H1 (cell line): ENCODE results near the gene RGS16. TPM values are rescaled to one million over a fixed set of nuclear protein-coding genes. Genes with fewer than 3 reads are reported as not detected.

Source experiments
- CTCF ChIA-PET: fragments of 300-600 bp; sonication (Branson Sonifier 250); formaldehyde crosslinking; loops from one replicate; lab custom pipeline; 2021; ENCODE audit not compliant: partially characterized antibody; lab: Charles Lee
- POLR2A ChIA-PET: fragments of 300-600 bp; sonication (Branson Sonifier 250); formaldehyde crosslinking; loops from one replicate; lab custom pipeline; 2021; ENCODE audit warnings: inconsistent platforms; ENCODE audit not compliant: partially characterized antibody; lab: Charles Lee
- DNase-seq, 2 experiments: peaks; one replicate each; pipeline versions ENCODE4 v3.0.0 to v3.0.0-alpha.2; 2010 to 2022; ENCODE audit warnings: low spot score in 2 of 2, low read depth in 1 of 2, mixed read lengths in 1 of 2
- FAIRE-seq: peaks from 2 replicates; lab custom pipeline; 2011; peaks lifted over from hg19 to GRCh38; lab: Jason Lieb, UNC
- H2AFZ ChIP-seq: 2 replicates; pipeline ENCODE4 v1.8.1; 2012; ENCODE audit warnings: low read length, inconsistent platforms
- H2AK5ac ChIP-seq: 2 replicates; pipeline ENCODE4 v1.6.1; 2013; ENCODE audit warnings: low read depth, low read length
- H2BK120ac ChIP-seq: replicated peaks from 2 replicates; pipeline ENCODE3; 2013; ENCODE audit warnings: low read depth, low read length, inconsistent platforms
- H2BK12ac ChIP-seq: 2 replicates; pipeline ENCODE4 v1.6.1; 2013; ENCODE audit warnings: low read depth, low read length
- H2BK15ac ChIP-seq: 2 replicates; pipeline ENCODE4 v1.6.1; 2013; ENCODE audit warnings: low read length
- H2BK20ac ChIP-seq: 2 replicates; pipeline ENCODE4 v1.6.1; 2013; ENCODE audit warnings: low read length
- H2BK5ac ChIP-seq: 2 replicates; pipeline ENCODE4 v1.6.1; 2013; ENCODE audit warnings: low read depth, low read length
- H3K14ac ChIP-seq: 2 replicates; pipeline ENCODE4 v1.6.1; 2013; ENCODE audit warnings: inconsistent platforms; ENCODE audit not compliant: insufficient read length
- H3K18ac ChIP-seq: 2 replicates; pipeline ENCODE4 v1.6.1; 2013; ENCODE audit warnings: low read length; ENCODE audit errors: extremely low read depth
- H3K23ac ChIP-seq: 2 replicates; pipeline ENCODE4 v1.6.1; 2013; ENCODE audit warnings: inconsistent platforms; ENCODE audit not compliant: insufficient read length
- H3K23me2 ChIP-seq: 2 replicates; pipeline ENCODE4 v1.6.1; 2013; ENCODE audit warnings: low read depth, low read length
- H3K27ac ChIP-seq: 2 replicates; pipeline ENCODE4 v1.6.1; 2011; ENCODE audit warnings: low read depth, low read length, inconsistent platforms
- H3K27me3 ChIP-seq, 4 experiments: replicated peaks in 1 of 4; 1 replicate in 1 of 4; 2 replicates in 3 of 4; pipeline versions ENCODE4 v1.6.1 to v1.8.1; 2011 to 2013; ENCODE audit warnings: low read length in 3 of 4, mild to moderate bottlenecking in 3 of 4, inconsistent platforms in 2 of 4, mixed read lengths in 2 of 4, moderate library complexity in 1 of 4; ENCODE audit not compliant: control insufficient read depth in 3 of 4, insufficient read depth in 3 of 4; ENCODE audit errors: extremely low read depth in 1 of 4
- H3K36me3 ChIP-seq, 4 experiments: 2 replicates each; pipeline versions ENCODE4 v1.6.1 to v1.8.1; 2011 to 2013; ENCODE audit warnings: mild to moderate bottlenecking in 4 of 4, low read length in 3 of 4, moderate library complexity in 2 of 4, control low read depth in 1 of 4, inconsistent platforms in 1 of 4; ENCODE audit not compliant: insufficient read depth in 4 of 4, control insufficient read depth in 2 of 4
- H3K4ac ChIP-seq: replicated peaks from 2 replicates; pipeline ENCODE3; 2013; ENCODE audit warnings: low read length, low read depth, mixed read lengths, inconsistent platforms; ENCODE audit not compliant: insufficient read length
- H3K4me1 ChIP-seq, 4 experiments: replicated peaks in 1 of 4; 1 replicate in 1 of 4; 2 replicates in 3 of 4; pipeline versions ENCODE4 v1.6.1 to v1.8.1; 2011 to 2013; ENCODE audit warnings: low read length in 3 of 4, inconsistent platforms in 2 of 4, mixed read lengths in 1 of 4; ENCODE audit not compliant: insufficient read depth in 4 of 4, control insufficient read depth in 3 of 4
- H3K4me2 ChIP-seq, 2 experiments: 2 replicates each; pipeline versions ENCODE4 v1.6.1 to v1.8.1; 2011 to 2013; ENCODE audit warnings: low read depth in 2 of 2, low read length in 2 of 2, control low read depth in 1 of 2, inconsistent platforms in 1 of 2, mild to moderate bottlenecking in 1 of 2; ENCODE audit not compliant: insufficient read depth in 1 of 2
- H3K4me3 ChIP-seq, 4 experiments: fragments of 200-600, 300-600 bp in 1 of 4; sonication (generic), shearing (Covaris generic), sonication (Bioruptor Twin) in 1 of 4; 2 replicates each; pipeline versions ENCODE4 v1.5.1 to v1.8.1; 2011 to 2016; ENCODE audit warnings: low read length in 4 of 4, low read depth in 3 of 4, control low read depth in 2 of 4, inconsistent platforms in 2 of 4, mild to moderate bottlenecking in 2 of 4, mixed read lengths in 1 of 4, moderate library complexity in 1 of 4; ENCODE audit not compliant: insufficient read depth in 2 of 4; ENCODE audit errors: extremely low read depth in 1 of 4
- H3K56ac ChIP-seq: replicated peaks from 2 replicates; pipeline ENCODE3; 2013; ENCODE audit warnings: low read depth, mild to moderate bottlenecking, mixed read lengths, low read length, inconsistent platforms; ENCODE audit not compliant: insufficient read length
- H3K79me1 ChIP-seq: 2 replicates; pipeline ENCODE4 v1.6.1; 2013; ENCODE audit warnings: low read depth, low read length, control low read depth
- H3K79me2 ChIP-seq, 2 experiments: 2 replicates each; pipeline versions ENCODE4 v1.6.1 to v1.8.1; 2012 to 2013; ENCODE audit warnings: low read length in 2 of 2, mild to moderate bottlenecking in 2 of 2, inconsistent platforms in 1 of 2; ENCODE audit not compliant: insufficient read depth in 2 of 2, control insufficient read depth in 1 of 2
- H3K9ac ChIP-seq, 4 experiments: replicated peaks in 1 of 4; 1 replicate in 1 of 4; 2 replicates in 3 of 4; pipeline versions ENCODE4 v1.6.1 to v1.8.1; 2011 to 2013; ENCODE audit warnings: low read depth in 3 of 4, low read length in 3 of 4, control low read depth in 2 of 4, mild to moderate bottlenecking in 2 of 4, moderate library complexity in 2 of 4, inconsistent platforms in 1 of 4; ENCODE audit errors: extremely low read depth in 1 of 4
- H3K9me3 ChIP-seq, 2 experiments: 2 replicates each; pipeline versions ENCODE4 v1.6.1 to v1.8.1; 2012 to 2013; ENCODE audit warnings: mild to moderate bottlenecking in 2 of 2, moderate library complexity in 2 of 2, control low read depth in 1 of 2, inconsistent platforms in 1 of 2, low read depth in 1 of 2, low read length in 1 of 2, mixed read lengths in 1 of 2; ENCODE audit not compliant: insufficient read depth in 2 of 2
- H4K20me1 ChIP-seq, 2 experiments: replicated peaks in 1 of 2; 2 replicates each; pipeline versions ENCODE3 to v1.8.1; 2011 to 2013; ENCODE audit warnings: inconsistent platforms in 2 of 2, low read length in 2 of 2, mild to moderate bottlenecking in 1 of 2; ENCODE audit not compliant: insufficient read depth in 2 of 2, control insufficient read depth in 1 of 2
- H4K5ac ChIP-seq: 2 replicates; pipeline ENCODE4 v1.6.1; 2013; ENCODE audit warnings: low read length, low read depth, mixed read lengths, inconsistent platforms; ENCODE audit not compliant: insufficient read length
- H4K8ac ChIP-seq: 2 replicates; pipeline ENCODE4 v1.8.0; 2013; ENCODE audit warnings: mild to moderate bottlenecking, moderate library complexity, low read length, inconsistent platforms; ENCODE audit not compliant: insufficient read depth; ENCODE audit errors: extremely low read depth
- H4K91ac ChIP-seq: replicated peaks from 2 replicates; pipeline ENCODE3; 2013; ENCODE audit warnings: low read length, mixed read lengths, inconsistent platforms; ENCODE audit not compliant: insufficient read length
- EZH2 ChIP-seq: fragments of 200-600 bp; sonication (generic); IDR thresholded peaks from 2 replicates; pipeline ENCODE4 v1.7.1; 2012; ENCODE audit warnings: low read depth, mild to moderate bottlenecking, moderate library complexity, low read length, inconsistent platforms; ENCODE audit not compliant: severe bottlenecking
- WGBS, 2 experiments: shearing (Covaris generic) in 1 of 2; methylation state at CpG; one replicate each; pipeline versions ENCODE4 v1.1.6 to v1.1.7; 2013 to 2015; ENCODE audit warnings: low lambda C conversion rate in 2 of 2, mixed read lengths in 2 of 2, inconsistent platforms in 1 of 2, low coverage in 1 of 2, missing lambda C conversion rate in 1 of 2; ENCODE audit not compliant: insufficient replicate concordance in 2 of 2, insufficient coverage in 1 of 2, insufficient read length in 1 of 2; ENCODE audit errors: extremely low coverage in 1 of 2, missing lambda C conversion rate in 1 of 2; 5-methylcytosine and 5-hydroxymethylcytosine counted together
- polyA plus RNA-seq, 7 experiments: library from polyadenylated mRNA; depleted of rRNA in 3 of 7; stranded (reverse) in 5 of 7; unstranded in 2 of 7; fragments of >200 nt in 5 of 7; fragments of 200-250 nt in 2 of 7; gene quantifications; 1 replicate in 5 of 7; 2 replicates in 1 of 7; 4 replicates in 1 of 7; pipeline versions ENCODE4 v1.2.1 to v1.2.3, GENCODE V29; 2011 to 2013; ENCODE audit warnings: missing spikeins in 2 of 7, mixed read lengths in 2 of 7
- total RNA-seq: library from RNA; stranded (reverse); fragmentation: NEBNext Ultra II Directional; extraction: Animal tissue kit (Norgen Biotek cat#: 25700); gene quantifications from 2 replicates; pipeline ENCODE4 v1.2.1, GENCODE V29; 2021

Gene RGS16
- total and polyA plus RNA-seq, 2 of the 8 experiments (the other 6 are each of a cell fraction or from before 2014, with no cell fraction given): 5.7 to 9.8 TPM

GRCh38 chr1:182611326-182611725 is 7.1 kb upstream of the RGS16 start:
- peak overlapping the region; percentile 62; the same call in 1 of the 2 replicates for H2BK20ac ChIP-seq
- FAIRE-seq: no peak
- no peak overlapping the region for H3K4ac ChIP-seq
- no peaks in the 10 kb centered on the region for H3K79me1 ChIP-seq
- no peak overlapping the region for H3K56ac ChIP-seq
- no peak for TF ChIP-seq EZH2
- no peak for DNase-seq
- no peak overlapping the region for H3K9ac ChIP-seq
- H3K23me2 ChIP-seq: peaks cover 11% of the 10 kb centered on the region
- no peak overlapping the region for H2AK5ac ChIP-seq
- H4K20me1 ChIP-seq: no peaks in the 10 kb centered on the region
- no peak overlapping the region for H2AFZ ChIP-seq
- H3K14ac ChIP-seq: no peak overlapping the region
- H2BK12ac ChIP-seq: peak overlapping the region; percentile 83
- H3K23ac ChIP-seq: no peak overlapping the region
- WGBS, 2 experiments: 78% methylated on average over 1 of the region's 1 CpG; no CpG with 5 or more reads in 1 of the 2 experiments
- peak overlapping the region; percentile 83; the same call in 1 of the 2 replicates for H2BK15ac ChIP-seq
- H3K18ac ChIP-seq: peak overlapping the region; percentile 51; the same call in 1 of the 2 replicates
- no peaks in the 10 kb centered on the region for H3K79me2 ChIP-seq
- H3K4me3 ChIP-seq: no peak overlapping the region
- peaks cover 0 to 24% (median 13%) of the 10 kb centered on the region in 4 experiments; a peak in 6 of 7 replicates for H3K27me3 ChIP-seq
- H3K4me2 ChIP-seq: peak overlapping the region; percentile 11 to 19; a peak in 1 of 4 replicates
- no peak overlapping the region for H4K8ac ChIP-seq
- H2BK120ac ChIP-seq: peak overlapping the region; percentile 26
- H4K91ac ChIP-seq: peak overlapping the region; percentile 72
- POLR2A ChIA-PET: interaction anchor here (0.6 to 11.9 kb wide), 6 partner anchors 9 to 201 kb away, joined by 3 to 231 read pairs (median 4); partner anchors contain the start of gene RGS16
- H2BK5ac ChIP-seq: peak overlapping the region; percentile 36; the same call in 1 of the 2 replicates
- H3K4me1 ChIP-seq: peaks cover 17 to 34% (median 21%) of the 10 kb centered on the region in 4 experiments
- no peak overlapping the region for H4K5ac ChIP-seq
- no peaks in the 10 kb centered on the region; a peak in 1 of 8 replicates for H3K36me3 ChIP-seq
- CTCF ChIA-PET: interaction anchor here (0.7 to 37.1 kb wide), 10 partner anchors 12 to 531 kb away, joined by 3 to 1131 read pairs (median 4); partner anchors contain the start of gene NPL
- no peak overlapping the region for H3K27ac ChIP-seq
- H3K9me3 ChIP-seq: no peaks in the 10 kb centered on the region
